Measurements from ENCODE around the gene GALNT7.
A peak's percentile ranks its signal among the peaks of the same experiment; 100 is the strongest.

The GALNT7 gene

DNA sequence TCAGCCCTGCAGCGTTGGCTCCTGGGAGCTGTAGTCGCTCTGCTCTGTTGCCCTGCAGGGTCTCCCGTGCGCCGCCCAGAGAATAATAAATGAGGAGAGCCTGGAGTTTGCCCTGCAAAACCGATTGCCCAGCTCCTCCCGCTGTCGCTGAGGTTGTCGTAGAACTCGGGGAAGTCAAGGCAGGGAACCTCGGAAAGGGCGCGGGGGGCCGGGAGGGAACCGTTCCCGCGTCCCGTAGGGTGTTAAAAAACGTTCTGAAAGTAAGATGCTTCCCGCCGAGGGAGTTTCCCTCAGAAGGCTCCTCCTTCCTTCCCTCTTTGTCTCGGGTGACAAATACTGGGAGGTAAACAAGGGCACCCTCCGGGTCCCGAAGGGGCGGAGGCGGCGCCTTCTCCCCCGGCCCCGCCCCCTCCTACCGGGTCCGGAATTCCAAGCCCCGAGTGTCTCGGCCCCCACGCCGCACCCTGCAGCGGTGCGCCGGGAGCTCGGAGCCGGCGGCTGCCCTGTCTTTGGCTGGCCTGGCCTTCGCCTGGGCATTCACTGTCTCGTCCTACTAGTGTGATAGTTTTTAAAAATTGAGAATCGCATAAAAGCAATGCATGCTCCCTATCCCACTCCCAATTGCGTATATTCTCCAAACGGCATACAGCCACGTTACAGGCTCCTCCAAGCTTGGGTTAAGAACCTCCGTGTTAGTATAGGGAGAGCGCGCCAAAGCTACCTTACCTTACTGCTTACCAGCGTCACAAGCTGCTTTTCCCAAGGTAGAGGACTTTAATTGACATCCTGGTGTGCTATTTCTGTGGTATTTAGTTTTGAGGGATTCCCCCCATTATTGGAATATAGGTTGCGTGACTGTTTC lies 166.5 kb downstream of the GALNT7 start:
- TF ChIP-seq, protein P1, sequence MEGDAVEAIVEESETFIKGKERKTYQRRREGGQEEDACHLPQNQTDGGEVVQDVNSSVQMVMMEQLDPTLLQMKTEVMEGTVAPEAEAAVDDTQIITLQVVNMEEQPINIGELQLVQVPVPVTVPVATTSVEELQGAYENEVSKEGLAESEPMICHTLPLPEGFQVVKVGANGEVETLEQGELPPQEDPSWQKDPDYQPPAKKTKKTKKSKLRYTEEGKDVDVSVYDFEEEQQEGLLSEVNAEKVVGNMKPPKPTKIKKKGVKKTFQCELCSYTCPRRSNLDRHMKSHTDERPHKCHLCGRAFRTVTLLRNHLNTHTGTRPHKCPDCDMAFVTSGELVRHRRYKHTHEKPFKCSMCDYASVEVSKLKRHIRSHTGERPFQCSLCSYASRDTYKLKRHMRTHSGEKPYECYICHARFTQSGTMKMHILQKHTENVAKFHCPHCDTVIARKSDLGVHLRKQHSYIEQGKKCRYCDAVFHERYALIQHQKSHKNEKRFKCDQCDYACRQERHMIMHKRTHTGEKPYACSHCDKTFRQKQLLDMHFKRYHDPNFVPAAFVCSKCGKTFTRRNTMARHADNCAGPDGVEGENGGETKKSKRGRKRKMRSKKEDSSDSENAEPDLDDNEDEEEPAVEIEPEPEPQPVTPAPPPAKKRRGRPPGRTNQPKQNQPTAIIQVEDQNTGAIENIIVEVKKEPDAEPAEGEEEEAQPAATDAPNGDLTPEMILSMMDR (IDR thresholded peaks at IDR 0.05; ENCODE audit: low read depth, low read length, missing control alignments), result no peak
- Histone ChIP-seq H3K4me3 (ENCODE audit: low read depth, low read length) (peak overlapping the region; percentile 94), H3K27ac (peak overlapping the region; percentile 75), H3K36me3 (replicated peaks) (no peaks in the 10 kb centered on the region), H3K27me3 (replicated peaks) (no peaks in the 10 kb centered on the region)
- in situ Hi-C loops (cut with HindIII; ENCODE audit: low pct_ligation_motif_present, low sequenced_read_pairs), result no loop called here
- DNase-seq, result peak; percentile 56

DNA sequence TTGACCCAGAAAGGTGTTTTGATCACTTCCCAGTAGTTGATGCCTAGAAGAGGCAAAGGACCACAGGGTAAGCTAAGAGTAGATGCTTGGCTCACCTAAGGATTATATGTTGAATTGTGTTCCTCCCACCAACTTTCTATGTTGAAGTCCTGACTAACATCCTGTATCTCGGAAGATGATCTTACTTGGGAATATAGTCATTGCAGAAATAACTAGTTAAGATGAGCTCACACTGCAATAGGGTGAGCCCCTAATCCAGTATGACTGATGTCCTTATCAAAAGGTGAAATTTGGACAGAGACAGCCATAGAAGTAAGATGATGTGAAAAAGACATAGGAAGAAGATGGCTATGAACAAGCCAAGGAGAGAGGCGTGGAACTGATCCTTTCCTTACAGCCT lies 168.9 kb downstream of the GALNT7 start:
- Histone ChIP-seq H3K27ac (no peak overlapping the region), H3K27me3 (replicated peaks) (no peaks in the 10 kb centered on the region), H3K4me3 (ENCODE audit: low read depth, low read length) (no peak overlapping the region), H3K36me3 (replicated peaks) (no peaks in the 10 kb centered on the region)
- TF ChIP-seq, protein P1 (IDR thresholded peaks at IDR 0.05; ENCODE audit: low read depth, low read length, missing control alignments), result no peak
- in situ Hi-C loops (cut with HindIII; ENCODE audit: low pct_ligation_motif_present, low sequenced_read_pairs), result no loop called here
- no peak for DNase-seq

DNA sequence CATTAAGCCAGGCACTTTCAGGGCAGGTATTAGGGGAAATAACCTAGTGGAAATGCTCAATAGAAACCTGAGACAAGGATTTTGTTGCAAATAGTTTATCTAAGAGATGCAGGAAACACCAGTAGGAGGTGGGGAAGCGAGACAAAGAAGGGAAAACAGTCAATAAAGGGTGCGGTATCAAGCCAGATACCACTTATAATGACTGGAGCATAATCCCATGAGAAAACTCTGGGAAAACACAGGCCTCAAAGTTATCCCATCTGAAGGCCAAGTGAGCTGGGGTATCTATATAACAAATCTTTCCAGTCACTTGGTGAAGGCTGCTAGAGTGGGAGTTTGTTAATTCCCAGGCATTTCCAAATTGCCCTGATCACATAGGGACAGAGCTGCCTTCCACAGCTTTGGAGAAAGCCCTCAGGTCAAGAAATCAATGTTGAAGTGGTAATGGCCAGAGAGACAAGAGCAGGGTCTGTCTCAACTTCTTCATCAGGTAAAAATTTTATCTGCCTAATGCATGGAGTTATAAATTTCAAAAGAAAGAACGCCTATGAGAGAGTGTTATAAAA lies 175.3 kb downstream of the GALNT7 start:
- in situ Hi-C loops (cut with HindIII; ENCODE audit: low pct_ligation_motif_present, low sequenced_read_pairs), result no loop called here
- no peak for DNase-seq
- TF ChIP-seq, protein P1 (IDR thresholded peaks at IDR 0.05; ENCODE audit: low read depth, low read length, missing control alignments), result no peak
- Histone ChIP-seq H3K4me3 (ENCODE audit: low read depth, low read length) (no peak overlapping the region), H3K27ac (no peak overlapping the region), H3K27me3 (replicated peaks) (no peaks in the 10 kb centered on the region), H3K36me3 (replicated peaks) (no peaks in the 10 kb centered on the region)

DNA sequence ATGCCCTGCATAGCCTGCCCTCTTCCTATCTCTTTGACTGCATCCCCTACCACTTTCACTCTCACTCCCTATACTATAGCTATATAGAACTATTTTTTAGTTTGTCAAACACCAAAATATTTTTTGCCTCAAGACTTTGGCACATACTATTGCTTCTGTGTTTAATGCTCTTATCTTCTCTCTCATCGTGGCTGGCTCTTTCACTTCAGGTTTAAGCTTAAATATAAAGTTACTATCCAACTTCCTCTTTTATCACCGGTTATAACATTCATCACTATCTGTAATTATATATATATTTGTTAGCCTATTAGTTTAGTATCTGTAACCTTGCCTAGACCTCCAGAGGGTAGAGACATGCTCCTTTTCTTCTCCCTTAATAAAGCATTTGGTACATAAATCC lies 177.0 kb downstream of the GALNT7 start:
- Histone ChIP-seq H3K27ac (no peak overlapping the region), H3K4me3 (ENCODE audit: low read depth, low read length) (no peak overlapping the region), H3K36me3 (replicated peaks) (no peaks in the 10 kb centered on the region), H3K27me3 (replicated peaks) (no peaks in the 10 kb centered on the region)
- no peak for DNase-seq
- in situ Hi-C loops (cut with HindIII; ENCODE audit: low pct_ligation_motif_present, low sequenced_read_pairs), result no loop called here
- TF ChIP-seq, protein P1 (IDR thresholded peaks at IDR 0.05; ENCODE audit: low read depth, low read length, missing control alignments), result no peak

DNA sequence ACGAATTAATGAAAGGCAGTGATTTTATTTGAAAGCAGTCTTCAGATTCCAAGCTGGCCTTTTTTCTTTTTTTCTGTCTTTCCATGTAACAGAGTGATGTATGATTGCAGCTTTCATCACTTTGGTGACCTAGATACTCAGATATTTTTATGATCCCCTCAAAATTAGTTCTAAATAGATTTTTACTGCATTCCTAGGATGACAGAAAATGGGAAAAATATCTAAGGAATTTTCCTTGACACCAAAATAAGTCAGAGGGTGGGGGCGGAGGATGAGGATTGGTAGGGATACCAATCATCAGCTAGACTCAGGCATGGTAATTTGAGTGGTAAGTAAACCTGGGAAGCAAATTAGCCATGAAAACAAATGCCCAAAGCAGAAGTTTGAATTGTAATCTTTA lies 177.5 kb downstream of the GALNT7 start:
- peak; percentile 32 for DNase-seq

More for the DNA sequence above, 177.5 kb downstream of the GALNT7 start:
- in situ Hi-C loops (cut with HindIII; ENCODE audit: low pct_ligation_motif_present, low sequenced_read_pairs), result no loop called here
- no peaks in the 10 kb centered on the region for H3K36me3 ChIP-seq (replicated peaks)
- no peak overlapping the region for H3K27ac ChIP-seq
- TF ChIP-seq, protein P1 (IDR thresholded peaks at IDR 0.05; ENCODE audit: low read depth, low read length, missing control alignments), result no peak
- no peak overlapping the region for H3K4me3 ChIP-seq (ENCODE audit: low read depth, low read length)
- H3K27me3 ChIP-seq (replicated peaks), result no peaks in the 10 kb centered on the region

Data from brain microvascular endothelial cell (primary cell).